AG04450 (cell line): Measurements from ENCODE around the gene GOLM1. TPM values are rescaled to one million over a fixed set of nuclear protein-coding genes. Genes with fewer than 3 reads are reported as not detected.

Experiments used
- CTCF ChIA-PET: fragments of 300-600, 350-600 bp; formaldehyde crosslinking; extraction: SDS; loops from one replicate; lab custom pipeline; 2022; ENCODE audit warnings: antibody characterized with exemption, inconsistent platforms; lab: Charles Lee
- POLR2A ChIA-PET: fragments of 350-600 bp; formaldehyde crosslinking; extraction: SDS; loops from one replicate; lab custom pipeline; 2021; ENCODE audit warnings: antibody characterized with exemption, inconsistent platforms; lab: Yijun Ruan, JAX
- DNase-seq: peaks from one replicate; pipeline ENCODE4 v3.0.0-alpha.2; 2011; ENCODE audit warnings: low read depth, low spot score
- H3K27ac ChIP-seq: one replicate; pipeline ENCODE4 v1.5.1; 2012; ENCODE audit warnings: low read depth, low read length, control low read depth
- H3K27me3 ChIP-seq: one replicate; pipeline ENCODE4 v1.6.0; 2012; ENCODE audit warnings: low read length; ENCODE audit not compliant: control insufficient read depth, insufficient read depth
- H3K4me3 ChIP-seq: 2 replicates; pipeline ENCODE4 v1.5.1; 2011; ENCODE audit warnings: mild to moderate bottlenecking, low read depth, low read length, control low read depth
- H3K9me3 ChIP-seq: 2 replicates; pipeline ENCODE4 v1.5.1; 2012; ENCODE audit warnings: low read length; ENCODE audit not compliant: control insufficient read depth, insufficient read depth
- CTCF ChIP-seq: IDR thresholded peaks from 2 replicates; pipeline ENCODE4 v1.5.1; 2011; ENCODE audit warnings: low read depth, low read length, control low read depth, inconsistent platforms
- polyA plus RNA-seq: library from polyadenylated mRNA; depleted of rRNA; stranded (reverse); fragments of >200 nt; gene quantifications from 2 replicates; pipeline ENCODE4 v1.2.3, GENCODE V29; 2011

Gene GOLM1
- polyA plus RNA-seq, 1 experiment: 75.0 TPM

- H3K9me3 ChIP-seq: no peaks in the 10 kb centered on the region
- TF ChIP-seq CTCF: no peak
- ChIA-PET CTCF (interaction anchor here (0.7 to 1.2 kb wide), 3 partner anchors 11 to 103 kb away, joined by 3 read pairs; no protein-coding TSS in a partner anchor), POLR2A (interaction anchor here (0.7 to 0.9 kb wide), 2 partner anchors 102 to 1726 kb away, joined by 3 to 4 read pairs; no protein-coding TSS in a partner anchor)
- H3K27me3 ChIP-seq: peaks cover 7% of the 10 kb centered on the region
- H3K27ac ChIP-seq: peak overlapping the region; percentile 31
- H3K4me3 ChIP-seq: peak overlapping the region; percentile 79
- DNase-seq: no peak
Measured at GRCh38 chr9:86099701-86100364, 475 bp upstream of the GOLM1 start.

GRCh38 chr9:86097510-86098224 is 1.7 kb downstream of the GOLM1 start:
- no peak for TF ChIP-seq CTCF
- H3K27ac ChIP-seq: no peak overlapping the region
- H3K27me3 ChIP-seq: peaks cover 1% of the 10 kb centered on the region
- H3K9me3 ChIP-seq: no peaks in the 10 kb centered on the region
- POLR2A ChIA-PET: no interaction called here
- no peak for DNase-seq
- H3K4me3 ChIP-seq: peak overlapping the region; percentile 79
- CTCF ChIA-PET: interaction anchor here (1.9 kb wide), 1 partner anchor 105 kb away, joined by 5 read pairs; no protein-coding TSS in a partner anchor

GRCh38 chr9:86096386-86096785 is 3.0 kb downstream of the GOLM1 start:
- Histone ChIP-seq H3K27ac (no peak overlapping the region), H3K27me3 (no peaks in the 10 kb centered on the region), H3K9me3 (no peaks in the 10 kb centered on the region), H3K4me3 (no peak overlapping the region)
- no peak for DNase-seq
- ChIA-PET CTCF (no interaction called here), POLR2A (no interaction called here)
- TF ChIP-seq CTCF: no peak

GRCh38 chr9:86093788-86094555 is 5.4 kb downstream of the GOLM1 start:
- H3K4me3 ChIP-seq: no peak overlapping the region
- no peak for DNase-seq
- ChIA-PET CTCF (no interaction called here), POLR2A (no interaction called here)
- no peaks in the 10 kb centered on the region for H3K27me3 ChIP-seq
- TF ChIP-seq CTCF: no peak
- H3K9me3 ChIP-seq: peaks cover 13% of the 10 kb centered on the region
- H3K27ac ChIP-seq: no peak overlapping the region
